HG02870 (cell line): ENCODE results near the gene SDC3.

Source experiments
- ATAC-seq: cut with Tn5 transposase; IDR thresholded peaks from one replicate; pipeline ENCODE4 v1.9.1; 2021; ENCODE audit warnings: mild to moderate bottlenecking, moderate library complexity; ENCODE audit not compliant: unreplicated experiment

SDC3 gene

DNA sequence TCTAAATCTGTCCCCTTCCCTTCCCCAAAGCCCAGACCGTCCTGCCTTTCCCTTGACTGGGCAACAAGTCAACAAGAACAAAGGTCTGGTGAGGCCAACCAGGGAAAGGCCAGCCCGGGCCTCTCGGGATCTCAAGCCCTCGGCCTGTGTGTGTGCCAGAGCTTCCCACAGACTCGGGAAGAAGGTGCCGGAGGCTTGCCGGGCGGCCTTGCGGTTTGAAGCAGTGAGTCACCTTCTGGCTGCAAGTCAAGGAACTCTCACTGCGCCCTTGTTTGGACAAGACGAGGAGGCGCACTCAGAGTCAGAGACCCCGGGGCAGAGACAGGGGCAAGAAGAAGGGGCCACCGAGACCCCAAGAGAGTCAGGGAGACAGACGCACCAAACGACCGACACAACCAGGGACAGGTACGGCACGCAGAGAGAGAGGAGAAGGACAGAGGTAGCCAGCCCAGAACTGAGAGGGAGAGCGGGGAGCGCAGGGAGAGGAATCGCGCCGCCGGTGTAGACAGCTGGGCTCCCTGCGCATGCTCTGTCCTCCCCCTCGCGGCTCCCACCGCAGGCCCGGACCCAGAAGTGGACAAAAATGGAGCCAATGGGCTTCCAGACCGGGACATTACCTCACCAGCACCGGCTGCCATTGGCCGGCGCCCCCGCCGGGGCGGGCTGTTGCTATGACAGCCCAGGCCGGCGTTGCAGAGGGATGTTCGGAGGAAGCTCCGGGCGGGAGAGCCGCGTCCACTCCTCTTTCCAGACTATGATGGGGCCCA, 84.4 kb downstream of the SDC3 start:
- ATAC-seq: peak; percentile 77

DNA sequence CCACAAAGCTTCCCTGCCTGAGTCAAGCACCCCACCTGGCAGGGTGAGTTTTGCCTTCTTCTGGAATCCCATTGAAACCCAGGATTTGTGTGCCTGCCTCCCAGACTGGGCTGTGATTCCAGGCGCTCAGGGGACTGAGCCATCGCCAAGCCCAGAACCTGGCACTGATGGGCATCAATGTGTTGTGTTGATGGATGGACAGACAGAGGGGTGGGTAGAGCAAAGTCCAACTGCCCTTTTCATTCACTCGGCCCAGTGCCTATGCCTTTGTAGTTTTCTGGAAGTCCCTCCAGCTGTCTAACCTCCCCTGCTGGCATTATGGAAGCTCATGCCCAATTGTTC, 85.0 kb downstream of the SDC3 start:
- ATAC-seq: no peak

DNA sequence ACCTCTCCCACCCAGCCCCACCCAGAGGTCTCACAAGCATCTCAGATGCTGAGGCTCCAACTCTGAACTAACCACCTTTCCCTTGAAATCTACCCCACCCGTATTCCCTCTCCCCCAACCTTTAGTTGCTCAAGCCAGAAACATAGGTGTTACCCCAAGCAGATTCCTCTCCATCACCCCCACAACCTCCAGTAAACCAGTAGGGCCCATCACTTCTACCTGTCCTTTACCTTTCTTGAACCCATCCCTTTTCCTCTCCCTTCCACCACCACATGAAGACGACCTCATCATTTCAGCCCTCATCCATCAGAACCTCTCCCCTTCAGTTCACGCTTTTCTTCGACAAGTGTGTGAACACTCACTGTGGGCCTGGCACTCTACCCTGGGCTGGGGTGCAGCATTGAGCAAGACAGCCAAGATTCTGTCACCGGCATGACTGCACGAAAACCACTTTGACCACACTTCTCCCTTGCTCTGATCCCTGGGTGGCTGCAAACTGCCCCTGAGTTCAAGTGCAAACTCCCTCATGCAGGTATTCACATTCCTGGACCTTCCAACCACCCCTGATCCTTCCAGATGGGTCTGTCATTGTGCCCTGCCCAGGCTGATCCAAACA, 85.5 kb downstream of the SDC3 start:
- ATAC-seq: no peak

DNA sequence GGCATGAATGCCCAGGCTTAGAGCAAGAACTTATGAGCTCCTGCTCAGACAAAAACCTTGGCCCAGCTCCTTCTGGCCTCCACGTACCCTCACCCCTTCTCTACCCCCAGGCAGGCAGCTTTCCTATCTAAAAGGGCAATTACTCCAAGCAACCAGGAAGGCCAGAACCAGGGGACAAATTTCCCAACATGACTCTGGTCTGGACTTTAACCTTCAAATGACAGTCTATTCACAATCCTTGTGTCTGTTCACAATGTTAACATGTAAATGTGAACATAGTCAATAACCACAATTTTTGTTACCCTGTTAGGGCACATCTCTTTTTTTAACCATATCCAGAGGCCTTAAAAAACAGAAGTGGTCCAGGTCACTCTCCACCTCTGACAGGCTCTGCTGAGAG, 86.6 kb downstream of the SDC3 start:
- ATAC-seq: no peak

DNA sequence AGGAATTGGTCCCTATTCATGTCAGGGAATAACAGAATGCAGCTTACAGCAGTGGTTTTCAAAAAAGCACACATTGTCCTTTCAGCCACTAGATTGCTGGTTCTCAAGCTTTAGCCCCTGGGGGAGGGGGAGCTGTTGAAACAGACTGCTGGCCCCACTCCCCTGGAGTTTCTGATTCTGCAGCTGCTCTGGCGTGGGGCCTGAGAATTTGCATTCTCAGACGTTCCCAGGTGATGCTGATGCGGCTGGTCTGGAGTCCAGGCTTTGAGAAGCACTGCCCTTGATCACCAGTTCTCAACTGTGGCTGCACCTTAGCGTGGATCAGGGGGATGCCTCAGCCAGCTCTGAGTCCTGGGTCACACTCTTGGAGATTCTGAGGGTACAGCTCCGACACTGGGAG, 88.3 kb downstream of the SDC3 start:
- no peak for ATAC-seq
